GM21528 (cell line): ENCODE results near the gene SBF2.
"Not testable (repeated sequence)": the region's sequence is repeated elsewhere in the genome, so short reads cannot be mapped to it uniquely, and the experiment has no call there.

Source experiments
- ATAC-seq: cut with Tn5 transposase; IDR thresholded peaks from one replicate; pipeline ENCODE4 v1.9.1; 2021; ENCODE audit warnings: mild to moderate bottlenecking, moderate library complexity; ENCODE audit not compliant: unreplicated experiment, low FRiP score

SBF2 gene

DNA sequence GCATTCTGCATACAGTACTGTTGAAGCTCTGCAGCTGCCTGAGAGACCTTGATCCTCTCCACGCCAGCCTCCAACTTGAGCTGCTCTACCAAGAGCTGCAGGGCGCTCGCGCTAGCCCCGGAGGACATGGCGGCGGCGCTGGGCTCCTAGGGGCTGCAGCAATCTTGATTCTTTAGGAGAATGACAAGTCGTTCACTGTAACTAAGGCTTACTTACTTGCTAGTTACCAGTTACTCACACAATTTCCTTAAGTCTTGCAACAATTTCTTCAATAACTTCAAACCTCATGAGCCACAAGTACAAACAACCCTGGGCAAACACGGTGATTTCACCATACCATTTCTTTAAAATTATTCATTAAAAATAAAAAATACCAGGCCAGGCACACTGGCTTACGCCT, 21.9 kb downstream of the SBF2 start:
- ATAC-seq: no peak

DNA sequence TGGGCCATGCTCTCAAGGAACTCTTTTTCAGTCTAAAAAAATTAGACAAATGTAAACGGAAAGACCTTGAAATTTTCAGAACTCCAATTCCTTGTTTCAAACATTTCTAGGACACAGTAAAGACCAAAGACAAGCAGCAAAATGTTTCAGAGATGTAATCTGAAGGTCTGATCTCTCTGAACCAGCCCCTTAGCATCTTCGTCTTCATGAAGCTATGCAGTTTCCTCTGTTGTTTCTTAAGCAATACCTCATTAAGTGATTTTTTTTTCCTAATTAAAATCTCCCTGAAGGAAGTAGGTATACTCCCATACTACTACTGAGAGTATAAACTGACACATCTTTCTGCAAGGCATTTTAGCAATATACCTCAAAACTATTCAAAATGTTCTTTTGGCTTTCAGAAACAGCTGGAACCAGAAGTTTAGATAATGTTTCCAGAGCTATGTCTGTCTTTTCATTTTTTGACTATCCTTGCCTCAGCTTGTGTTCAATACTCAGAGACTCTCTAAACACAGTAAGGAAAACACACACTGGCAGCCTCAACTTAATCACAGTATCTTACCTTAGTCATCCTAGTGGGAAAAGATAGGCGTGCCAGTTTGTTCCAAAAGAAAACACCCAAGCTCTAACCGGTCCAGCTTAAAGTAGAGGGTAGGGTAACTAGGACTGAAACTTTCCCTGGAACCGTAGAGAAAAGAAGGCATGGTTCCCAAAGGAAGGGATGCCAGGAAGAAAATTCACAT, 25.1 kb downstream of the SBF2 start:
- no peak for ATAC-seq

DNA sequence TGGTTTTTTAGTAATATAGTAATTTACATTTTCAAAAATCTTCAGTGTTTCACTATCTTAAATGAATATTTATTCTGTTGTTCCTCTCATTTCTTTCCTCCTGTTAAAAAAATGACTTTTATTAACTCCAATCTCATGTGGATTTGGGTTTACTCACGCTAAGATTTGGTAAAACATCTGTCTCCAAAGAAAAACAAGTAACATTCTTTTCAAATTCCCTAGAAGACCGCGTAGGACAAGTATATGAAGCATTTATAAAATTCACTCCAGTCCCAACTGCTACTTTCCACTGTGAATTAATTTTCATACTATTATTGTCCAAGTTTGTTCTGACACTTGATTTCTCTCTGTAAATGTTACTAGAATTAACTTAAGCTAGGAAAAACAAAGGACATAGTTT, 26.2 kb downstream of the SBF2 start:
- no peak for ATAC-seq

DNA sequence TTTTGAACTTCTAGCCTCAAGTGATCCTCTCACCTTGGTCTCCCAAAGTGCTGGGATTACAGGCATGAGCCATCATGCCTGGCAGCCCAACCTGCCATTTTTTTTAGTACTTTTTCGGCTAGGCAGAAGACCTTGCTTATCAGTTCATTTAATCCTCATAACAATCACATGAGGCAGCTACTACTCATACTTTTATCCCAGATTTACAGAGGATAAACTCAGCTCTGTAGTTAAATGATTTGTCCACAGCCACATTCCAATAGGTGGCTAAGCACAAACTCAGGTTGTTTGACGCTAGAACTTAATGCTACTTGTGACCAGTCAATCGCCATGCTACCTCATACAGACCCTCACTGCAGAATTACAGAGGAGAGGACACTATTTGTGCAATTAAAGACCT, 28.1 kb downstream of the SBF2 start:
- no peak for ATAC-seq

DNA sequence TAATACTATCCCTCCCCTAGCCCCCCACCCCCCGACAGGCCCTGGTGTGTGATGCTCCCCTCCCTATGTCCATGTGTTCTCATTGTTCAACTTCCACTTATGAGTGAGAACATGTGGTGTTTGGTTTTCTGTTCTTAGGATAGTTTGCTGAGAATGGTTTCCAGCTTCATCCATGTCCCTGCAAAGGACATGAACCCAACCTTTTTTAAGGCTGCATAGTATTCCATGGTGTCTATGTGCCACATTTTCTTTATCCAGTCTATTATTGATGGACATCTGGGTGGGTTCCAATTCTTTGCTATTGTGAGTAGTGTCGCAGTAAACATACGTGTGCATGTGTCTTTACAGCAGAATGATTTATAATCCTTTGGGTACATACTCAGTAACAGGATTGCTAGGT, 29.3 kb downstream of the SBF2 start:
- ATAC-seq: not testable (repeated sequence)

DNA sequence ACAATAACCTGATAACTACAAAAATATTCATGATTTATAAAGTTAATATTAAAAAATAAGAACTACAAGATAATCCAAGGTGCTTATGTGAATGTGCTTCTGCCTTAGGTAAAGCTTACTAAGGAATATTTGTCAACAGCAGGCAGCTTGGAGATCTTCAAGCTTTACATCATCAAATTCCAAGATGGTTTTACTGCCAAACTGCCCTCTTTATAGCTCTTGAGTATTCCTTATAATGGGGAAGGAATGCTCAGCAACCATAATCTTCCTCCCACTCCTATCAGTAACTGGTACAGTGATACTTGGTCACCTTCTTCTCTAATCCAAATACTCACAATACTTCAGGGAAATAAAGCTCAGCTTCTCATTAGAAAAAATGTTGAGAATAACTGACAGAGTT, 30.1 kb downstream of the SBF2 start:
- no peak for ATAC-seq

DNA sequence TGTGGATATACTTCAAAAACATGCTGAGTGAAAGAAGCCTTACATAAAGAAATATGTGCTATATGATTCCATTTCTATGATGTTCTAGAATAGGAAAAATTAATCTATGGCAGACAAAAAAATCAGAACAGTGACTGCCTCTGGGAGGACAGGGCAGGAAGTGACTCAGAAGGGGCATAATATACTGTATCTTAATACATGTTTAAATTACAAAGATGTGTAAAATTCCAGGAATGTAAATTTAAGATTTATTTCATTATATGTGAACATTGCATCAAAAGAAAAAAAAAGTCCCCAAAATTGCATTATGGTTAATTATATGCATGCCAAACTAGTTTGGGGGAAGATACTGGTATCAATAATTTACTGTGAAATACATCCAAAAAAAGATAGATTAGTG, 32.2 kb downstream of the SBF2 start:
- no peak for ATAC-seq

DNA sequence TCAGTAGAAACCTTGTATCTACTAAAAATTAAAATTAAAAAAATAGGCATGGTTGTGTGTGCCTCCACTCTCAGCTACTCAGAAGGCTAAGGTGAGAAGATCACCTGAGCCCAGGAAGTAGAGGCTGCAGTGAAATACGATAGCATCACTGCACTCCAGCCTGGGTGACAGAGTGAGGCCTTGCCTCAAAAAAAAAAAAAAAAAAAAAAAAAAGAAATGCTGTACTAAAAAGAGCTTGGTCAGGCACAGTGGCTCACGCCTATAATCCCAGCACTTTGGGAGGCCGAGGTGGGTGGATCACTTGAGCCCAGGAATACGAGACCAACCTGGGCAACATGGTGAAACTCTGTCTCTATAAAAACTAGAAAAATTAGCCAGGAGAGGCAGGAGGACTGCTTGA, 36.5 kb downstream of the SBF2 start:
- no peak for ATAC-seq

DNA sequence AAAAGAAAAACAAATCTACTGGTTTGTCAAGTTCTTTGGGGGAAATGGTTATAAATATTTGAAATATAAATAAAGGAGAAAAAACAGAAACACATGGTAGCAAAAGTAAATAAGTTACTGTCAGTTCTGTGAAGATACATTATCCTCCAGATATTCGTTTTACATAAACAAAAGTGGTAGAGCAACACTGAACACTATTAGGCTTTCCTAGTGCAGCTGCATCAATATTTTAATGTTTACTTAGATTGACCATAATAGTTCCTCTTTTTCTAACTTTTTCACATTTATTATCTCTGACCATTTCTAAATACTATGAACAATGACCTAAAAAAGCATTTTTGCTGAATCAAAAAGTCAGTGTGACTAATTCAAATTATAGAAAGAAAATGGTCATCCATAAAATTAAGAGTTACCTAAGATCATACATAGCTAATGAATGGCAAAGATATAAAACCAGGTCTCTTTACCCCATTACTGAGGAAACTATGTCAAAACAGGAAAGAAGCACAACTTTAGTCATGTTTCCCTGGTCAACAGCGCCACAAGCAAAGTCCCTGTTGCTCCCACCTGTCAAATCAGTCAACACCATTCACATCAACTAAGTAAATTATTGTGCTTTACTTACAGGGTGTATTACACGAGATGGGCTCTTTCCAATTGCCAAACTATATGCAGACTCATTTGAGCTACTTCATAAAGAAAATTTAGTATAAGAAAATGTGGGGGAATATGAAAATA, 38.5 kb downstream of the SBF2 start:
- no peak for ATAC-seq

DNA sequence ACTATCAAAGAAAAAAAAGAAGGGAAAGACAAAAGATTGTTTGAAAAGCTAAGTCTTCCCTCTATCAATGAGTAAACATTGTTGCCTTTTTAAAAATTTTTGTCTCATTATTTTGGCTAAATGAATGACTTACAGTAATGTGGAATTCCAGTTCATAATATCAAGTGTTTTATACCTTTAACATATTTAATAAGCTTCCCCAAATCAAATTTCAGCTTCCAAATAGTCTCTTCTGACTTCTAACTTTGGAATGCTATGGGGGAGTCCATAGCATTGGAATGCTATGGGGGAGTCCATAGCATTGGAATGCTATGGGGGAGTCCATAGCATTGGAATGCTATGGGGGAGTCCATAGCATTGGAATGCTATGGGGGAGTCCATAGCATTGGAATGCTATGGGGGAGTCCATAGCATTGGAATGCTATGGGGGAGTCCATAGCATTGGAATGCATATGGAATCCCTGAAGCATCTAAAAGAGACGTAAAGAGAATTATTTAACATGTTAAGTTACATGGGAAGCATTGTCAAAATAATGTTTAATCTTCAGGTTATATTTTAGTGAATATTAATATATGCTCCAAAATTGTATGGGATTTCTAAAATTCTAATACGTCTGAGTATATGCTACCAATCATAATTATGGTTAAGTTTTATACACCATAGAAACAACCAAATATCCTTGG, 44.4 kb downstream of the SBF2 start:
- not testable (repeated sequence) for ATAC-seq

DNA sequence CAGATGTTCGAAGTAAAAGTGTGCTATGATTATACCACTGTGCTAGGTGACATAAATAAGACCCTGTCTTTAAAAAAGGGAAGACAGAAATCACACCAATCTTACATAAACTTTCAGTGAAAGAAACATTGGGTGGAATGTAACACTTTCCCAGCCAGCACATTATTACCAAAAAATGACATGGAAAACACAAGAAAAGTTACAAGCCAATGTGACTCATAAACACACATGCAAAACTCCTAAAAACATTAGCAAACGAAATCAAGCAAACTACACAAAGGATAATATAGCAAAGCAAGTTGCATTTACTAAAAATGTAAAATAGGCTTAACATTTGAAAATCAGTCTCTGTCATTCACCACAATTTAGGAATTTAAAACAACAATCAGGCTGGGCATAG, 47.0 kb downstream of the SBF2 start:
- ATAC-seq: no peak

DNA sequence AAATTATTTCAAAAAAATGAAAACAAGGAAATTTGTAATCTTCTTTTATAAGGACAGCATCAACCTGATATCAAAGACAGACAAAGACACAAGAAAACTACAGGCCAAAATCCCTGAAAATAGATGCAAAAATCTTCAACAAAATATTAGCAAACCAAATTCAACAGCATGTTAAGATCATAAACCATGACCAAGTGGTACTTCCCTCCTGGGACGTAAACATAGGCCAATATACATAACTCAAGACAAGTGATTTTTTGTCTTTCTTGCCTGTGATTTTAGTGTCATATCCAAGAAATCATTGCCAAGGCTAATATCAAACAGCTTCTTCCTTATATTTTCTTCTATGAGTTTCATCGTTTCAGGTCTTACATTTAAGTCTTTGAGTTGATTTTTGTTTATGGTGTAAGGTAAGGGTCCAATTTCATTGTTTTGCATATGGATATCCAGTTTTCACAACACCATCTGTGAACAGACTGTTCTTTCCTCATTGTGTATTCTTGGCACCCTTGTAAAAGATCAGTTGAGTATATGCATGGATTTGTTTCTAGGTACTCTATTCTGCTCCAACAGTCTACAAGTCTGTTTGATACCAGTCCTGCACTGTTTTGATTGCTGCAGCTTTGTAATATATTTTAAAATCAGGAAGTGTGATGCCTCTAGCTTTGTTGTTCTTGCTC, 50.0 kb downstream of the SBF2 start:
- no peak for ATAC-seq

DNA sequence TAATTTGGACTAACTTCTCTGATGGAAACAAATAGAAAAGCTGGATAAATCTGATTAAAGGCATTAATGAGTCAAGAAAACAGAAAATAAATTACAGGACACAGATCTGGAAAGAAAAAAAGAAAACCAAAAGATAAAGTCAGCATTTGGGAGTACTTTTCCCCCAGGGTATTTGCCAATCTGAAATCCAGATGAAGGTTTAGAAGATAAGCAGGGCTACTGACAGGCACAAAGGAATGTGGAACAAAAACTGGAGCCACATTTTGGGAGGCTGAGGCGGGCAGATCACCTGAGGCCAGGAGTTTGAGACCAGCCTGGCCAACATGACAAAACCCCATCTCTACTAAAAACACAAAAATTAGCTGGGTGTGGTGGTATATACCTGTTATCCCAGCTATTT, 57.2 kb downstream of the SBF2 start:
- no peak for ATAC-seq

DNA sequence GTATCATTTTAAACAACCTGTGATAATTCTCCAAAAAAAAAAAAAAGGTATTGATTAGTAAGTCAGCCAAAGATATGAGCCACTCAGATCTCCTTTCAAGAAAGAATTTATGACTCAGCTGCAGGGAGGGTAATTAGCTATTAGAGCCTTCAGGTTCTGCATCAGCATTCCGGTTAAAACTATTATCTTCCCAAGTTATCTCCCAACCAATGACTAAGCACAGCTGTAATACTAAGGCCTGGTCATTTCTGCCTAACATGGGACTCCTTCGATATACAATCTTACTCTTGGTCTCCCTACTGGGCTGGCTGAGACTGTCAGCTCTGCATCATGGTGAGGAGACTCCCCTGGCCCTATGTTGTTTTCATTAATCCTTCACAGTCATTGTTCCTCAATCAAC, 60.4 kb downstream of the SBF2 start:
- no peak for ATAC-seq

DNA sequence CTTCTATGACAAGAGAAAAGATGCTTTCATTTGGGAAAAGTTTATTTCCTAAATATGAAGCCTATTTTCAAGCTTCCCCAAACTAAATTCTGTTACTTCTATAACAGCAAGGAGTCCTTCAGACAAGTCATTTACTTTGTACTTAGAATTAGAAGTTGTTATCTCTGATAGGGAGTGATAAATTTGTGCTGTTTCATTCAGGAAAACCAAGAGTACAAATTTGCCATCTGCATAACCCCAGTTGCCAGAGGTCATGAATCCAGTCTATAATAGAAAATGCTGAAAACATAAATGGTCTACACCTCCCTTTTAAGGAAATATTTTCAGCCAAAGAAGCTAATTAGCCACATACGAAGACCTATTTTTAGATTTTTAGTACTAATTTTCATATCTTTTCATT, 61.3 kb downstream of the SBF2 start:
- no peak for ATAC-seq

DNA sequence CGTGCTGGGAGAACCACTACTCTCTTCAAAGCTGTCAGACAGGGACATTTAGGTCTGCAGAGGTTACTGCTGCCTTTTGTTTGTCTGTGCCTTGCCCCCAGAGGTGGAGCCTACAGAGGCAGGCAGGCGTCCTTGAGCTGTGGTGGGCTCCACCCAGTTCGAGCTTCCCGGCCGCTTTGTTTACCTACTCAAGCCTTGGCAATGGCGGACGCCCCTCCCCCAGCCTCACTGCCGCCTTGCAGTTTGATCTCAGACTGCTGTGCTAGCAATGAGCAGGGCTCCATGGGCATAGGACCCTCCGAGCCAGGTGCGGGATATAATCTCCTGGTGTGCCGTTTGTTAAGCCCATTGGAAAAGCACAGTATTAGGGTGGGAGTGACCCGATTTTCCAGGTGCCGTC, 62.2 kb downstream of the SBF2 start:
- ATAC-seq: not testable (repeated sequence)

DNA sequence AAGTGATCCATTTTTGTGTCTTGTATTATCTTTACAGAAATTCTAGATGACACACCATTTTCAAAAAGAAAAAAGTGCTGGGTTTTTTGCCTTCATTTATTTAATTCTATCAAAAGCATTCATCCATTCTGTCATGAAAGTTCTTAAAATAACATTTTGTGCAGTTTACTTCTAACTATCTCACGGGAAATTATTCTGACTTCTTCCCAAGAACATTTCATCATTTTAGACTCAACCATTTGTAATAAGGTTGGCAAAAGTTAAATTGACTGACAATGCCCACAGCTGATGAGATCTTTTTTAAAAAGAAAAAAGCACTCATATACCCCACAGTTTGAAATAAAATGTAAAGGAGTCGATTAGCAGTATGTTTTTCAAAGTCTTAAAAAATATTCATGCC, 68.5 kb downstream of the SBF2 start:
- no peak for ATAC-seq

DNA sequence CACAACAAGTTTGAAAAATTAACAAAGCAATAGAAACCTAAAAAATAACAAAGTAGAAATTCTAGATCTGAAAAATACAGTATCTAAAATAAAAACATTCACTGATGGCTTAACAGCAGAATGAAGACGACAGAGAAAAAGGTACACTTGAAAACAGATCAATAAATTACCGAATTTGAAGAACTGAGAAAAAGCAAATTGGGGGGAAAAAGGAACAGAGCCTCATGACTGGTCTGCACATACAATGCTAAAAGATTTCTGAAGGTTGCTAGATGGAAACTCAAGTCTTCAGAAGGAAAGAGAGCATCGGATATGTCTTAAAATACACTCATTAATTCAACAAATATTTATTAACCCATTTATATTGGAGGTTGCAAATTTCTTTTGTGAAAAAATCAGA, 71.6 kb downstream of the SBF2 start:
- no peak for ATAC-seq

DNA sequence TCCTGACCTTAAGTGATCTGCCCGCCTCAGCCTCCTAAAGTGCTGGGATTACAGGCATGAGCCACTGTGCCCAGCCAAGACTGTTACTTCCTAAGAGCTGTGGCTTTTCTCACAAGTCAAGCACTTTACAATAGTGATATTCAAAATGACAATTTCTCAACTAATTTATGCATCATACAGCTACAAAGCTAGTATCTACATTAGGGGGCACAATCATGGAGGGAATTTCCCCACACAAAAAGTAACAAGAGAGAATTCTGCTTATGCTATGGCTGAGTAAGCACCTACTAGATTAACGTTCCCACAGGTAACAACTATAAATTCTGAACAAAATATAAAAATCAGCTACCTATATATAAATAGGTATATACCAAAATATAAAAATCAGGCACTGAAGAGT, 72.7 kb downstream of the SBF2 start:
- no peak for ATAC-seq

DNA sequence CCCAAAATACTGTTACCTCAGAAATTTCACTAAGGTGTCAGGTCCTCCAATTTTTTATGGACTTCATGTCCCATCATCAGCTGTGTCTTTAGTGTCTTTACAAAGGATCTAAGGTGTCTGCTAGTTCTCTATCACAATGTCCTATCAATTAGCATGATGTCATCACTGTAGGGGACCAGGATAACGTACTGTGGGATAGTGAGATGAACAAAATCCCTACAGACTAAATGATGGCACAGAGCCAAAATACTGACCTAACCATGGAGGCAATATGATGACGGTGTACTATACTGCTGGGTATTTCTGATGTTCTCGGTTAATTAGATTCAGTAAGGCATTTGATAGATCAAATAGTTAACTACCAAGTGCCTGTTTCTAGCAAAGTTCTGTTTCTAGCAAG, 82.5 kb downstream of the SBF2 start:
- no peak for ATAC-seq

DNA sequence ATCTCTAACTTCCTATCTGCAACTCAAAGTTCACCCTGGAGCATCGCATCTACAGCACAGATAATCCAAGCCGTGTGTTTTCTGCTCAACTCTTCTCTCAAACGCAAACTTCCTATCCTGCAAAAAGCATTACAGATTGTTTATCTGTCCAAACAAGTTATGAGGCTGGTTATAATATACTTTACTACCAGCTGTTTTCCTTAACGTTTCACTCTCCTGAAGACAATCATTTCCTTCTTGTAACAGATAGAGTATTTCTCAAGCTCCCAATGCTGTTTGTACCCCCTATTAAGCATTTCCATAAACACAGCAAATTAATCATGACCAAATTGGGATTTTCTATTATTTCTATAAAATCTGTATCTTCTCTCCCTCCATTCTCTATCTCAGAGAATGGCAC, 84.7 kb downstream of the SBF2 start:
- no peak for ATAC-seq
